Measurements from ENCODE around the gene PRRT1.
"Not testable (repeated sequence)": the region's sequence is repeated elsewhere in the genome, so short reads cannot be mapped to it uniquely, and the experiment has no call there.

Gene PRRT1

GRCh38 chr6:32102255-32102654 is 49.5 kb downstream of the PRRT1 start:
- no peak overlapping the region for H3K27ac ChIP-seq (ENCODE audit: low read depth in 2 of 2, low read length in 2 of 2)
- peaks cover 1 to 3% of the 10 kb centered on the region in 2 donors for H3K4me1 ChIP-seq (ENCODE audit: control insufficient read depth in 2 of 2, insufficient read depth in 2 of 2, low read length in 2 of 2)
- H3K9ac ChIP-seq (ENCODE audit: low read depth in 1 of 2, low read length in 2 of 2): no peak overlapping the region
- H3K36me3 ChIP-seq (ENCODE audit: control insufficient read depth in 2 of 2, insufficient read depth in 2 of 2, low read length in 2 of 2): no peaks in the 10 kb centered on the region
- H3K27me3 ChIP-seq (ENCODE audit: control insufficient read depth in 2 of 2, insufficient read depth in 2 of 2, low read length in 2 of 2): peaks cover 4 to 8% of the 10 kb centered on the region in 2 donors
- H3K9me3 ChIP-seq (ENCODE audit: control insufficient read depth in 2 of 2, low read length in 2 of 2): no peaks in the 10 kb centered on the region
- H3K4me3 ChIP-seq (ENCODE audit: low read length in 2 of 2): no peak overlapping the region

- not testable (repeated sequence) for H3K36me3 ChIP-seq (ENCODE audit: control insufficient read depth in 2 of 2, insufficient read depth in 2 of 2, low read length in 2 of 2); H3K4me3 ChIP-seq (ENCODE audit: low read length in 2 of 2)
Measured at GRCh38 chr6:32100251-32100650, 51.5 kb downstream of the PRRT1 start.

More at GRCh38 chr6:32100251-32100650, 51.5 kb downstream of the PRRT1 start:
- not testable (repeated sequence) for H3K4me1 ChIP-seq (ENCODE audit: control insufficient read depth in 2 of 2, insufficient read depth in 2 of 2, low read length in 2 of 2); H3K9me3 ChIP-seq (ENCODE audit: control insufficient read depth in 2 of 2, low read length in 2 of 2); H3K9ac ChIP-seq (ENCODE audit: low read depth in 1 of 2, low read length in 2 of 2); H3K27ac ChIP-seq (ENCODE audit: low read depth in 2 of 2, low read length in 2 of 2)
- peaks cover 9 to 29% of the 10 kb centered on the region in 2 donors for H3K27me3 ChIP-seq (ENCODE audit: control insufficient read depth in 2 of 2, insufficient read depth in 2 of 2, low read length in 2 of 2)
